Measurements from ENCODE around the gene ALS2.
A peak's percentile ranks its signal among the peaks of the same experiment; 100 is the strongest.
"Not testable (repeated sequence)": the region's sequence is repeated elsewhere in the genome, so short reads cannot be mapped to it uniquely, and the experiment has no call there.

Gene ALS2

GRCh38 chr2:201793631-201794030 lies 12.9 kb upstream of the ALS2 start:
- no peak for DNase-seq

DNA sequence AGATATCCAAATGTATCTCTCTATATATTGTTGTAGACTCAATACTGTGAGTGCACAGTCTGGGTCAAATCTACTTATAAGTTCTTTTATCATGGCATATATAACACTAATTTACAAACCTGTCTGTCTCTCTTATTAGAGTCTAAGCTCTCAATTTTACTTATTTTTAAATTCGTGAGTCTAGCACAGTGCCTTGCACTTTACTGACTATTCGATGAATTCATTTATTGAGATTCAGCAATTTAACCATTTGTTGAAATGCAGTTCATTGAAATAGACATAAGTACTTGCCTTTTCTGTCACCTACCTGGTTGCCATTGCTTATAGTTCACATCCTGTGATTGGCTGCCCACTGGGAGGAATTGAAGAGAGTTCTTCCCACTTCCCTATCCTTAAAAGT lies 10.3 kb upstream of the ALS2 start:
- DNase-seq = no peak

- DNase-seq = peak; percentile 59
Measured at GRCh38 chr2:201790291-201790690, 9.6 kb upstream of the ALS2 start.

DNA sequence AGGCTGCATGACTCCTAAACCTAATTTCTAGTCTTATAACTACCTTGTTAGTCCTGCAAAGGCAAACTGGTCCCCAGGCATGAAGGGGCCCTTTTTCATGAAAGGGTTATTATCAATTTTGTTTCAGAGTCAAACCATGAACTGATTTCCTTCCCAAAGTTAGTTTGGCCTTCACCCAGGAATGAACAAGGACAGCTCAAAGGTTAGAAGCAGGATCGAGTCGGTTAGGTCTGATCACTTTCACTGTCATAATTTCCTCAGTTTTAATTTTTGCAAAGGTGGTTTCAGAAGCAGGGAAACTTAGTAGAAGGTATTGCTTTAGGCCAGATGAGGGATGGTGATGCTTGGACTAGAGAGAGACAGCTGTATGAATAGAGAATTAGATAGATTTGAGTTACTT lies 8.7 kb upstream of the ALS2 start:
- DNase-seq = no peak

DNA sequence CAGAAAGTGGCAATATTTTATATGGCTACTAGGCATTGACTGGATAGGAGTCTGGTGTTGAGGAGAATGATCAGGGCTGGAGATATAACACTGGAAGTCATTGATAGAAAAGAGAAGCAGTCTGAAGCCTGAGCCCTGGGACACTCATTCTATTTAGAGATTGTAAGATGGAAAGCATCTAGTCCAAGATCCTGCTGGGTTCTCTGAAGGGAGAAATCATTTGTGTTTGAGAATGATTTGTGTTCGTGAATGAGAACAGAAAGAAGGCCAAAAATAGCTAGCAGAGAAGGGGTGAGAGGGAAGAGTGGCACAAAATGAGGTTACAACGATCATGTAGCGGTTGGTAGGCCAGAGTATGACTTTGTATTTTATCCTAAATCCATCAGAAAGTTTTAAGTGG lies 7.6 kb upstream of the ALS2 start:
- peak; percentile 16 for DNase-seq

- DNase-seq = no peak
Measured at GRCh38 chr2:201786471-201786870, 5.7 kb upstream of the ALS2 start.

DNA sequence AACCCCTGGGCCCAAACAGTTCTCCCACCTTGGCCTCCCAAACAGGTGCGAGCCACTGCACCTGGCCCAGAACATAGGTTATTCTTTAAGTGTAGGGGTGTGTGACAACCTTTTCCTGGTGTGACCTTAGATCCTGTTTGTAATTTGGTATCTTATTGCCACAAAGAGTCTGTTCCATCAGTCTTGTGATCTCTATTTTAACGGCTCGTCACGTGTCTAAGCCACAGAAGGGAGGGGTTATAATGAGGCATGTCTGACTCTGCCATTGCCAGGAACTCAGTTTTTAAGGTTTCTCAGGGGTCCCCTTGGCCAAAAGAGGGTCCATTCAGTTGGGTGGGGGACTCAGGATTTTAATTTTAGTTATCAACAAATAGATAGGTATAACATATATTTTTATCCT lies 4.4 kb upstream of the ALS2 start:
- DNase-seq = peak; percentile 84

DNA sequence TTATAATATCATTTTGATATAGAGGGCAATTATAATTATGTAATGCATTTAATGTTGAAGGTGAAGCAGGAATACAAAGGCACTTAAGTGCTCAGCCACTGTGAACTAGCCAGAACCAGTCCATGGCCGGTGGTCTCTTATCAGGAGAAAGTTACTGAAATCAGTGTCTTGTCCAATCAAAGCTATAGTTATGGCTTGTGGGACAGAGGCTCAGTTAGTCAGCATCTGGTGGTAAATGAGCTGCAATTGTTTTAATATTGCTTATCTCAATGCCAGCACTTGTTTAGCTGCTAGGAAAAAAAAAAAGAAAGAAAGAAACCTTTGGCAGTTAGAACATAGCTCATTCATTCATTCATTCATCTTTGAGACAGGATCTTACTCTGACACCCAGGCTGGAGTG lies 3.8 kb upstream of the ALS2 start:
- peak; percentile 92 for DNase-seq

DNA sequence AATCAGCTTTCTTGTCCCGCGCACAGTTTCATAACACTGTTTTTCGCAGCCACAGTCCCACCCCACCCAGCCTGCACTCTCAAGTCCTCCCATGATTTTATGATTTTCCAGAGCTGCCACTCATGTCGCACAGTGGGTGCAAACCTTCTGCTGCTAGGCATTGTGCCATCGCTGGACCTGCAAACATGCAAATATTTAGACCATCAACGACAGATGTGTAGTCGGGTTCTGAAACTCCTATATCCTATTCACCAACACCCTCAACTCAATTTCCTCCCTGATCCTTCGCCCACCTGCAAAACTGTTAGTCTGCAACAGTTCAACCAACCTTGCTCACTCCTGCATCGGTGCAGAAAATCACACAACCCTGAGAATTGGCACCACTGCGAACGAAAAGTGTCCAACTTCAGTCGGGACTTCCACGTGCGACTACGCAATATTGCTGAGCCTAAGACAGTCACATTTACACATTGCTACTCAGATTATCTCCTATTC lies 871 bp upstream of the ALS2 start:
- no peak for DNase-seq

- peak; percentile 66 for DNase-seq
Measured at GRCh38 chr2:201779901-201780673, 646 bp downstream of the ALS2 start.

DNA sequence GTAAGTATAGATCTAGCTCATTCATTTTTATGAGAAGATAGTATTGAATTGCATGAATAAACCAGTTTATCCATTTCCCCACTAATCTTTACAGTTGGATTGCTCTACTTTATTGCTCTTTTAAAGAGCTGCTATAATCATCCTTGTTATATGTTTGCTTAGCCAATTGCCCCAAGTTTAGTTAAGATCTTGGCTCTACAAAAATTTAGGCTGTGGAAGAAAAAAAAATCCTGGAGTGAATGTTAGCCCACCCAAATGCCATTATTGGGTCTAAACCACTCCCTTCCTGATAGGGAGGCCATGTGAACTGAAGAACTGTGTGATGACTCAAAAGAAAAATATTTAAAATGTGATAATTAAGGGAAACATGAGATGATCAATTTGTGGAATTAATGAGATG lies 2.9 kb downstream of the ALS2 start:
- no peak for DNase-seq

GRCh38 chr2:201777043-201777442 lies 3.7 kb downstream of the ALS2 start:
- DNase-seq = no peak

GRCh38 chr2:201775326-201775725 lies 5.4 kb downstream of the ALS2 start:
- no peak for DNase-seq

- no peak for DNase-seq
Measured at GRCh38 chr2:201774546-201774945, 6.2 kb downstream of the ALS2 start.

GRCh38 chr2:201773990-201774389 lies 6.7 kb downstream of the ALS2 start:
- DNase-seq = no peak

- DNase-seq = no peak
Measured at GRCh38 chr2:201769666-201770373, 10.9 kb downstream of the ALS2 start.

- DNase-seq = no peak
Measured at GRCh38 chr2:201768918-201769317, 11.8 kb downstream of the ALS2 start.

DNA sequence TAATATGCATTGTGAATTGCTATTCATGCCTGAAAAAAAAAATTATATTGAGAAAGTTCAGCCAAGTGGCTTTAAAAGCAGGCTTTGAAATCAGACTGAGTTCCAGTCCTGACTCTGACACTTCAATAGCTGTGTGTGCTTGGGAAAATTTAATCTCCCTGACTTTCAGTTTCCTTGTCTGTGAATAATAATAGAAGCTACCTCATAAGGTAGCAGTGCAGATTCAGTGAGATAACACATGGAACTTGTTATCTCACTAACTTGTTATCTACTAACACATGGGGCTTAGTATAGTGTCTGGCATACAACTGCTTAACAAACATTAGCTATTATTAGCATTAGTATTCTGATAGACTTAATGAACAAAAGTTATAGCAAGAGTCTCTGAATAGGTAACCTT lies 14.9 kb downstream of the ALS2 start:
- DNase-seq = no peak

DNA sequence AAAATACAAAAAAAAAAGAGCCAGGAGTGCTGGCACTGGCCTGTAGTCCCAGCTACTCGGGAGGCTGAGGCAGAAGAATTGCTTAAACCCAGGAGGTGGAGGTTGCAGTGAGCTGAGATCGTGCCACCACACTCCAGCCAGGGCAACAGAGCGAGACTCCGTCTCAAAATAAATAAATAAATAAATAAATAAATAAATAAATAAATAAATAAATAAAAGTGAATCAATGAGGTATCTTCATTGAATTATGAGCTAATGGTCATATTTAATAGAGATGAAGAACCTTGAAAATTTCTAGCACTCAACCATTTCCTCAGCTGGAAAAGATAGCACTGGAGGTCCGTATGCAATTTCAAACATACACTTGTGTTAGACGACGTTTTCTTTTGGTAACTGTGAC lies 16.3 kb downstream of the ALS2 start:
- DNase-seq = not testable (repeated sequence)

GRCh38 chr2:201761101-201761500 lies 19.6 kb downstream of the ALS2 start:
- no peak for DNase-seq

GRCh38 chr2:201759567-201759966 lies 21.2 kb downstream of the ALS2 start:
- no peak for DNase-seq

- DNase-seq = no peak
Measured at GRCh38 chr2:201758873-201759272, 21.9 kb downstream of the ALS2 start.

DNA sequence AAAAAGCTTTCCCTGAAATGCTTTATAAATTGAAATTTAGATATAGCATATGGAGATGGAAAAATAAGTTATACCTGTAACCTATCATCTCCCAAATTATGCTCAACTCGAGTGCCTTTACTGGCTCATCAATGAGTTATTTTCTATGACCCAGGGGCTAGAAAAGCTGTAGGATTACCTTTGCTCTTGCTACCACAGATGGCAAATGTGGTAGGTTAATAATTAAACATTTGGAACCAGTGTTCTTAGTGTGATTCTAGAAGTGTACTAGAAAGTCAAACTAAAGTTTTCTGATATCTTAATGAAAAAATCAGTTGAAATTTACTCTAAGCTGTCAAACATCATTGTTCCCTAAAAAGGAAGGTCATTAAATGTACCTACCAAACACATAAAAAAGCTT lies 22.5 kb downstream of the ALS2 start:
- no peak for DNase-seq

DNA sequence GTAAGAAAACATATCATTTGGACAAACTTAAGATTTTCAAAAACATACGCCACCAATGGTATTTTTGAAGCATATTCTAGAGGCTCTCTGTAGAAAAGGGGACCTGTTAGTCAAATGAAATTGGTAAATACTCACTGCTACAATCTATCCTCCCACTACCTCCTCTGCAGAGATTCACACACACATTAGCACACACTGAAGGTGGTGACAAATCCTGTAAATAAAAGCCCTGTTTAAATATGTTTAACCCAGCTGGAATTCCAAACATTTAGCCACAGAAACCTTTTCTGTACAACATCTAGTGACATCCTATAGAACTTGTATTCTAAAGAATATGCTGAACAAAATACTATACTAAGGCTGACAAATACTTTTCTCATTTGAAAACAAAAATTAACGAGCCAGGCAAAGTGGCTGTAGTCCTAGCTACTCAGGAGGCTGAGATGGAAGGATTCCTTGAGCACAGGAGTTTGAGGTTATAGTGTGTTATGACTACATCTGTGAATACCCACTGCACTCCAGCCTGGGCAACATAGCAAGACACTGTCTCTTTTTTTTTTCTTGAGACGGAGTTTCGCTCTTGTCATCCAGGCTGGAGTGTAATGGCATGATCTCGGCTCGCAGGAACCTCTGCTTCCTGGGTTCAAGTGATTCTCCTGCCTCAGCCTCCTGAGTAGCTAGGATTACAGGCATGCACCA lies 25.9 kb downstream of the ALS2 start:
- DNase-seq = no peak
